ENCODE results near the gene SART1.
A peak's percentile ranks its signal among the peaks of the same experiment; 100 is the strongest.

The SART1 gene, protein sequence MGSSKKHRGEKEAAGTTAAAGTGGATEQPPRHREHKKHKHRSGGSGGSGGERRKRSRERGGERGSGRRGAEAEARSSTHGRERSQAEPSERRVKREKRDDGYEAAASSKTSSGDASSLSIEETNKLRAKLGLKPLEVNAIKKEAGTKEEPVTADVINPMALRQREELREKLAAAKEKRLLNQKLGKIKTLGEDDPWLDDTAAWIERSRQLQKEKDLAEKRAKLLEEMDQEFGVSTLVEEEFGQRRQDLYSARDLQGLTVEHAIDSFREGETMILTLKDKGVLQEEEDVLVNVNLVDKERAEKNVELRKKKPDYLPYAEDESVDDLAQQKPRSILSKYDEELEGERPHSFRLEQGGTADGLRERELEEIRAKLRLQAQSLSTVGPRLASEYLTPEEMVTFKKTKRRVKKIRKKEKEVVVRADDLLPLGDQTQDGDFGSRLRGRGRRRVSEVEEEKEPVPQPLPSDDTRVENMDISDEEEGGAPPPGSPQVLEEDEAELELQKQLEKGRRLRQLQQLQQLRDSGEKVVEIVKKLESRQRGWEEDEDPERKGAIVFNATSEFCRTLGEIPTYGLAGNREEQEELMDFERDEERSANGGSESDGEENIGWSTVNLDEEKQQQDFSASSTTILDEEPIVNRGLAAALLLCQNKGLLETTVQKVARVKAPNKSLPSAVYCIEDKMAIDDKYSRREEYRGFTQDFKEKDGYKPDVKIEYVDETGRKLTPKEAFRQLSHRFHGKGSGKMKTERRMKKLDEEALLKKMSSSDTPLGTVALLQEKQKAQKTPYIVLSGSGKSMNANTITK

DNA sequence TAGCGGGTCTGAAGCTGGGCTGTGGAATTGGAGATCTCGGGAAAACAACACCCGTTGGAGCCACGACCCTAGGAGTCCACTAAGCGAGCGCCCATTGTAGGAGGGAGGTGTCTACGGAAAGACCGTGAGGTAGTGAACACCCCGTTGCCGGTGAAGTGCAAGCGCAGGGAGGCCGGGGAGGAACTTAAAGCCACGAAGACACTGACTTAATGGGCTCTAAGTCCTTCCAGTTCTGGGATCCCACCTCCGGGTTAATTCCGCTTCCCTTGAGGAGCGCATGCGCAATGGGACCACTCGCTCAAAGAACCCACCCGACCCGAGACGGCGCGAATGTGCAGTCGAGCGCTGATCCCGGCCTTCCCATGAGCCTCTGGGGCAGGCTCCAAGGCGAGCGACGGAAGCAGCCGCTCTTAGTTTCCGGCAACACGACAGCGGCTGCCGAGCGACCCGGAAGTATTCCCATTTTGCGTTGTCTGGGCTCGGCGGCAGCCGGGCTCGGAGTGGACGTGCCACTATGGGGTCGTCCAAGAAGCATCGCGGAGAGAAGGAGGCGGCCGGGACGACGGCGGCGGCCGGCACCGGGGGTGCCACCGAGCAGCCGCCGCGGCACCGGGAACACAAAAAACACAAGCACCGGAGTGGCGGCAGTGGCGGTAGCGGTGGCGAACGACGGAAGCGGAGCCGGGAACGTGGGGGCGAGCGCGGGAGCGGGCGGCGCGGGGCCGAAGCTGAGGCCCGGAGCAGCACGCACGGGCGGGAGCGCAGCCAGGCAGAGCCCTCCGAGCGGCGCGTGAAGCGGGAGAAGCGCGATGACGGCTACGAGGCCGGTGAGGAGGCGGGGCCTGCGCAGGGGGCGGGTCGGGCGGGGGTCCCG lies at the start of gene SART1:
SART1 (plus strand) TSS at position 468 of the 874 bp plus-strand sequence; CDS start at position 515, 47 bp downstream.
- peaks cover 4% of the 10 kb centered on the region for H3K27me3 Mint-ChIP-seq (ENCODE audit: low read depth, poor library complexity)
- peak within 1 kb of the TSS; percentile 94 for H3K4me3 Mint-ChIP-seq
- peak; percentile 94 for DNase-seq
- TF ChIP-seq CTCF (IDR thresholded peaks at IDR 0.05): no peak
- H3K4me1 Mint-ChIP-seq: peaks cover 53% of the 10 kb centered on the region
- H3K27ac Mint-ChIP-seq: peak within 1 kb of the TSS; percentile 99
- no peaks in the 10 kb centered on the region for H3K9me3 Mint-ChIP-seq
- H3K36me3 Mint-ChIP-seq (ENCODE audit: low read depth): peaks cover 17% of the 10 kb centered on the region

DNA sequence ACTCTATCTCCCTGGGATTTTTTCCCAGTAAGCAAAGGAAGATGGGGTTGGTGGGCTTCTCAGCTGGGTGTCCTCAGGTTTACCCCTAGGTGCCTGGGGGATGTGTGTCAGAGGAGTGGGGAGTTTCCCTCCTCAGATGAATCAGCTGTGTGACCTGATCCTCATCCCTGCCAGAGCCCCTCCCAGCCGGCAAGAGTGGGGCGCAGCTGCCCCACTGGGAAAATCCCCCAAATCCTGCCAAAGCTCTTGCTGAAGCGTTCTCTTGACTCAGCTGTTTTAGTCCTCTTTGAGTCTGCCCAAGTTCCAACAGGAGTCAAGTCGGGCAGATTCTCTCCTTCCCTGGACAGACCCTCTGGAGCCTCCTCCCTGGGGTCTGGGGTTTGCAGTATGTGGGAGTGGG lies 48.7 kb upstream of the SART1 start:
- Mint-ChIP-seq H3K9me3 (no peaks in the 10 kb centered on the region), H3K36me3 (ENCODE audit: low read depth) (peaks cover 7% of the 10 kb centered on the region), H3K27me3 (ENCODE audit: low read depth, poor library complexity) (peaks cover 28% of the 10 kb centered on the region), H3K4me3 (no peak overlapping the region), H3K27ac (no peak overlapping the region), H3K4me1 (peaks cover 35% of the 10 kb centered on the region)
- DNase-seq: no peak
- TF ChIP-seq CTCF (IDR thresholded peaks at IDR 0.05): no peak

- DNase-seq: no peak
- H3K36me3 Mint-ChIP-seq (ENCODE audit: low read depth): peaks cover 7% of the 10 kb centered on the region
- H3K27me3 Mint-ChIP-seq (ENCODE audit: low read depth, poor library complexity): peaks cover 4% of the 10 kb centered on the region
- H3K4me3 Mint-ChIP-seq: no peak overlapping the region
- peaks cover 41% of the 10 kb centered on the region for H3K4me1 Mint-ChIP-seq
- peak overlapping the region; percentile 79 for H3K27ac Mint-ChIP-seq
- no peaks in the 10 kb centered on the region for H3K9me3 Mint-ChIP-seq
- TF ChIP-seq CTCF (IDR thresholded peaks at IDR 0.05): no peak
Observed at GRCh38 chr11:65915101-65915820, 46.3 kb upstream of the SART1 start.

DNA sequence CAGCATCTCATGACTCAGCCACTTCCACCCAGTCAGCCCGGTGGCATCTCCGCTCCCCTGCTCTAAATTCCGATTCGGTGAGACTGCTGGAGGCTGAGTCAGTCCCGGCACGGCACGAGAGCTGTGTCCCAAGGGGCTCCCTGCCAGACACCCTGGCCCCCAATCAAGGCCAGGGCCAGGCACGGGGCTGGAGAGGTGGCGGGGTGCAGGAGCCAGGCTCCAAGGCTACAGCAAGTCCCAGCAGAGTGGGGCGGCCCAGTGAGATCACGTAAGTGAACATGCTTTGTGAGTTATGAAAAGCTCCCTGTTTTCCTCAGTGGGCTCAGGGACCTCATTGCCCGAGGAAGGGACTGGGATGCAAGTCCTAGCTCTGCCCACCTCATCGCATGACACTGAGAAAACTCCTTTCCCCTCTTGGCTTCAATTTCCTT lies 45.7 kb upstream of the SART1 start:
- Mint-ChIP-seq H3K4me3 (no peak overlapping the region), H3K27me3 (ENCODE audit: low read depth, poor library complexity) (peaks cover 3% of the 10 kb centered on the region), H3K9me3 (no peaks in the 10 kb centered on the region), H3K36me3 (ENCODE audit: low read depth) (peaks cover 7% of the 10 kb centered on the region), H3K4me1 (peaks cover 41% of the 10 kb centered on the region), H3K27ac (no peak overlapping the region)
- TF ChIP-seq CTCF (IDR thresholded peaks at IDR 0.05): no peak
- no peak for DNase-seq

GRCh38 chr11:65916391-65916790 lies 45.1 kb upstream of the SART1 start:
- DNase-seq: no peak
- TF ChIP-seq CTCF (IDR thresholded peaks at IDR 0.05): no peak
- peaks cover 37% of the 10 kb centered on the region for H3K4me1 Mint-ChIP-seq
- H3K36me3 Mint-ChIP-seq (ENCODE audit: low read depth): peaks cover 7% of the 10 kb centered on the region
- no peak overlapping the region for H3K27ac Mint-ChIP-seq
- H3K4me3 Mint-ChIP-seq: peak overlapping the region; percentile 77
- no peaks in the 10 kb centered on the region for H3K9me3 Mint-ChIP-seq
- peaks cover 3% of the 10 kb centered on the region for H3K27me3 Mint-ChIP-seq (ENCODE audit: low read depth, poor library complexity)
